ENCODE results near the gene NLRP3.
"Not testable (repeated sequence)": the region's sequence is repeated elsewhere in the genome, so short reads cannot be mapped to it uniquely, and the experiment has no call there.

NLRP3 gene

DNA sequence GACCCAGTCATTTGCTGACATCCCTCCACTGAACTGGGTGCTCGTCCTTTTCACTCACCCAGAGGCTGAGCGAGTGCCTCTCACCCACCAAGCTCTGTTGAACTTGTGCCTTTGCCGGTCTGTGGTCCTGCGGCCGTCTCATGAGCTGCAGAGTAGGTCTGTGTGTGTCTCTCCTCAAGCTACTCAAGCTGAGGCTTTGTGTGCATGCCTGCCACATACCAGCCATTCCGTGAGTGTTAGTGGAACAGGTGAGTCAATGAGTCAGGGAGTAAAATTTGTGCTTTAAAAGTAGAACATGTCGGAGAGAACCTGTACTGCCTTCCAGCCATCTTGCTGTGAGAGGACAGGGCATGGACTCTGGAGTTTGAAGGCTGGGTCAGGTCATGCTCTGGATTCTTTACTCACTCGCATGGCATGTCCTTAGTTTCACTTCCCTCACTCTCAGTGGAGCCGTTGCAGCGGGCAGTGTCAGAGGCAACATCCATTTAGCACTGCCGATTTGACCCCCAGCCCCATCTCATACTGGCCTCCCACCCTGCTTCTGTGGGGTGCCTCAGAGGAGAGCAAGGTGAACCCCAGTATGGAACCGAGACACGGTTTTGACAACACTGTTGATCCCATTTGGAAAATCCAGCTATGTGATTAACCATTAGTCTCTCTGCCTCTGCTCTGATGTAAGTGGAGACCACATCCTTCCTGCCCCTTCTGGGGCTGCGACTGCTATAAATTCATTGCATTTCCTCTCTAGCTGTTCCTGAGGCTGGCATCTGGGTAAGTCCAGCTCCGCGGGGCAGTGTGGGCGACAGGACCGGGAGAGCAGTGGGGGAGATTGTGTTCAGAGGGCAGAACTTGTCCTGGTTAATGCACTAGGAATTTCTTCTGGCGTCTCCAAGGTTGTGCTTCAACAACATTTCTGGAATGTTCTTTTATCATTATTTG, at the start of gene NLRP3:
Gene NLRP3 (plus strand): TSS at position 751 of the 939 bp plus-strand sequence. CDS start 2,628 bp downstream, outside the sequence.
- peak; percentile 74 for DNase-seq

DNA sequence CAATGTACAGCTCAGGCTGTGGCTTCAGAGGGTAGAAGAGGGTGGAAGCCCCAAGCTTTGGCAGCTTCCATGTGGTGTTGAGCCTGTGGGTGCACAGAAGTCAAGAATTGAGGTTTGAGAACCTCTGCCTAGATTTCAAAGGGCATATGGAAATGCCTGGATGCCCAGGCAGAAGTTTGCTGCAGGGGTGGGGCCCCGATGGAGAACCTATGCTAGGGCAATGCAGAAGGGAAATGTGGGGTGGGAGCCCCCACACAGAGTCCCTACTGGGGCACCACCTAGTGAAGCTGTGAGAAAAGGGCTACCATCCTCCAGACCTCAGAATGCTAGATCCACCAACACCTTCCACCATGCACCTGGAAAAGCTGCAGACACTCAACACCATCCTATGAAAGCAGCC, 49.6 kb upstream of the NLRP3 start:
- not testable (repeated sequence) for DNase-seq

DNA sequence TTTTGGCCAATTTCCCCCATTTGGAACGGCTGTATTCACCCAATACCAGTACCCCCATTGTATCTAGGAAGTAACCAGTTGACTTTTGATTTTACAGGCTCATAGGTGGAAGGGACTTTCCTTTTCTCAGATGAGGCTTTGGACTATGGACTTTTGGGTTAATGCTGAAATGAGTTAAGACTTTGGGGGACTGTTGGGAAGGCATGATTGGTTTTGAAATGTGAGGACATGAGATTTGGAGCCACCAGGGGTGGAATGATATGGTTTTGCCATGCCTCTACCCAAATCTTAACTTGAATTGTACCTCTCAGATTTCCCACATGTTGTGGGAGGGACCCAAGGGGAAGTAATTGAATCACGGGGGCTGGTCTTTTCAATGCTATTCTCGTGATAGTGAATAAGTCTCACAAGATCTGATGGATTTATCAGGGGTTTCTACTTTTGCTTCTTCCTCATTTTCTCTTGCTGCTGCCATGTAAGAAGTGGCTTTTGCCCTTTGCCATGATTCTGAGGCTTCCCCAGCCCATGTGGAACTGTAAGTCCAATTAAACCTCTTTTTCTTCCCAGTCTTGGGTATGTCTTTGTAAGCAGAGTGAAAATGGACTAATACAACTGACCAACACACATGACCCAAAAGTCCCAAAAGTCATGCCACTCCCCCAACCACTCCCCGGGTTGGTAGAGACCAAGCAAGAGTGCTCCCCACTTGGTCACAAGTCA, 48.9 kb upstream of the NLRP3 start:
- DNase-seq, result no peak

DNA sequence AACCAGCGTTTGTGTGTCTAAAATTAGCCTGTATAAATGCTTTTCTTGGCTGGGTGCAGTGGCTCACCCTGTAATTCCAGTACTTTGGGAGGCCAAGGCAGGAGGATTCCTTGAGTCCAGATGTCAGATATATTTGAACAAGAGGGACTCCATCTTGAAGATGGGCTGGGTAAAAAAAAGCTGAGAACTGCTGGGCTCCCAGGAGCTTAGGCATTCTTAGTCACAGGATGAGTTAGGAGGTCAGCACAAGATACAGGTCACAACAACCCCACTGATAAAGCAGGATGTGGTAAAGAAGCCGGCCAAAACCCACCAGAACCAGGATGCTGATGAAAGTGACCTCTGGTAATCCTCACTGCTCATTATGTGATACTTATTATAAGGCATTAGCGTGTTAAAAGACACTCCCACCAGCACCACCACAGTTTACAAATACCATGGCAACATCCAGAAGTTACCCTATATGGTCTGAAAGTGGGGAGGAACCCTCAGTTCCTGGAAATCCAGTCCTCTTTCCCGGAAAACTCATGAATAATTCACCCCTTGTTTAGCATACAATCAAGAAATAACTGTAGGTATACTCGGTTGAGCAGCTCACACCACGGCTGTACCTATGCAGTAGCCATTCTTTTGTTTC, 48.1 kb upstream of the NLRP3 start:
- no peak for DNase-seq

DNA sequence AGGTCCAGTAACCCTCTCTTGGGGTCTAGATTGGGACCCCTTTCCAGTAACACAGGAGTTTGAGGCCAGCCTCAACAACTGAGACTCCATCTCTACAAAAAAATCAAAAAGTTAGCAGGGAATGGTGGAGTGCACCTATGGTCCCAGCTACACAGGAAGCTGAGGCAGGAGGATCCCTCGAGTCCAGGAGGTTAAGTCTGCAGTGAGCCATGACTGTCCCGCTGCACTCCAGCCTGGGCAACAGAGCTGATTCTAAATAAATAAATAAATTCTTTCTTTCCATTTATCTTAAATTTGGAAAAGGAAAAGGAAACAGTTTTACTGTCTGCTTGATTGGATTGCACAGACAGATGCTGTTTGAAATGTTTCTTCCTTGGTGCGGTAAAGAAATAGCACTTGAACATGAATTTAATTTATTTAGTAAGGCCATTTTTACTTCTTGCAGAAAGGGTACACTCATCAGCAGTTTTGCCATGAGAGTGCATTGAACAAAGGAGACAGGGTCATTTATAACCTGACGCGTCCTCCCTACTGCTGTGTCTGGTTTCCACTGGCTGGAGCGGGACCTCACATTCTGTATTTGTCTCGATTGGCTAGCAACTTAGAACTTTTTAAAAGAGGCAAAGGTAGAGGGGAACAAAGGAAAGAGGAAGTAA, 47.4 kb upstream of the NLRP3 start:
- no peak for DNase-seq

DNA sequence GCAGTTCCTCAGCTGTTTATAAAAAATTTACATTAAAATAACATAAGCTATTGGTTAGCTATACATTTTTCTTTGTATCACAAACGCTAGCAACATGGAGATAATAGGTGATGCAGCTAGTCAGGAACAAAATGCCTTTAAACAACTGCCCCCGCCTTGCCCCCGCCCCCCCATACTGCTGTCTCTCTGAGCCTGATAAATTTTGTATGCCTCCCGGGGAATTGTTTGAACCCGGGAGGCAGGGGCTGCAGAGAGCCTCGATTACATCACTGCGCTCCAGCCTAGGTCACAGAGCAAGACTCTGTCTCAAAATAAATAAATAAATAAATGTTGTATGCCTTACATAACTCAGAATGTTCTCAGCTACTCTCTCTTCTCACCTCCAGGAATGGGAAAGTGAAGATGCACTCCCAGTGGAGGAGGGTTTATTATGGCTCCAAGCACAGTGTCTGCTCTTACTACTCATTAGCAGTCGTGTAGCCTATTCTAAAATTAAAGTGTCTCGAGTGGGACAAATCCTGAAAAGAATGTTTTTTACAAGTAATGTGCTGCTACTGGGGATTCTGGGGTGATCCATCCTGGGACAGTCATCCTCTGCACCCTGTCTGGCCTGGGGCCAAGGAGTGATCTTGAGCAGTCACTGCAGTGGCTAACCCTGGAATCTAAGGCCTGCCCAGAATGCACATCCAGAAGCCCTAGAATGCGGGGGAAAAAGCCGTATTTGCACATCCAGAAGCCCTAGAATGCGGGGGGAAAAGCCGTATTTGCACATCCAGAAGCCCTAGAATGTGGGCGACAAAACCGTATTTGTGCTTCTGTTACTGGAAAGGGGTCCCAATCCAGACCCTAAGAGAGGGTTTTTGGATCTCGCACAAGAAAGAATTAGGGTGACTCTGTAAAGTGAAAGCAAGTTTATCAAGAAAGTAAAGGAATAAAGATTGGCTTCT, 44.9 kb upstream of the NLRP3 start:
- DNase-seq, result no peak

DNA sequence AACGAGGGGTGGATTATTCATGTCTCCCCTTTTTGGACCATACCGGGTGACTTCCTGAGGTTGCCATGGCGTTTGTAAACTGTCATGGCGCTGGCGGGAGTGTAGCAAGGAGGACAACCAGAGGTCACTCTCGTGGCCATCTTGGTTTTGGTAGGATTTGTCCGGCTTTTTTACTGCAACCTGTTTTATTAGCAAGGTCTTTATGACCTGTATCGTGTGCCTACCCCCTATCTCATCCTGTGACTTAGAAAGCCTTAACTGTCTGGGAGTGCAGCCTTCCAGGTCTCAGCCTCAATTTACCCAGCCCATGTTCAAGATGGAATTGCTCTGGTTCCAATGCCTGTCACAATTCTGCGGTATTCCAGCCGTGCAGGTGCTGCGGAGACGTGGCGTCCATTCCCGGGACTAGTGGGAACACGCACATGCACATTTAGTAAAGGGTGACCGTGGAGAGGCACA, 44.1 kb upstream of the NLRP3 start:
- no peak for DNase-seq

DNA sequence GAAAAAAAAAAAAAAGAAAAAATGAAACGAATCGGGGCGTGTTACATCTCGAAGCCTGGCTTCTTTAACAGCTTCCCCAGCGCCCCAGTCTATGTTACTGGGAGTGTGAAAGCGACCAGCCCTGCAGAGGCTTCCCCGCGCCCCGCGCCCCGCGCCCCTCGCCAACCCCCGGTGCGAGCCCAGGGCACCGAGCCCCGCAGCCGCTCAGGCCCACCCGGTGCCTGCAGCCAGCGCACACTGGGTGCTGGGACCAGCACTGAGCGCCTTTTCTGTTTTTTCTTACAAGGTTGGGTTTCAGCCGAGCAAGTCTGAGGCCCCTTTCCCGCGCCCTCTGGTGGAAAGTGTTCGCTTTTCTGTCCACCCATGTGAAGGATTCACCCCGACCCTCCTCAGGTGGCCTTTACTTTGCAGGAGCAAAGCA, 42.2 kb upstream of the NLRP3 start:
- DNase-seq, result no peak

DNA sequence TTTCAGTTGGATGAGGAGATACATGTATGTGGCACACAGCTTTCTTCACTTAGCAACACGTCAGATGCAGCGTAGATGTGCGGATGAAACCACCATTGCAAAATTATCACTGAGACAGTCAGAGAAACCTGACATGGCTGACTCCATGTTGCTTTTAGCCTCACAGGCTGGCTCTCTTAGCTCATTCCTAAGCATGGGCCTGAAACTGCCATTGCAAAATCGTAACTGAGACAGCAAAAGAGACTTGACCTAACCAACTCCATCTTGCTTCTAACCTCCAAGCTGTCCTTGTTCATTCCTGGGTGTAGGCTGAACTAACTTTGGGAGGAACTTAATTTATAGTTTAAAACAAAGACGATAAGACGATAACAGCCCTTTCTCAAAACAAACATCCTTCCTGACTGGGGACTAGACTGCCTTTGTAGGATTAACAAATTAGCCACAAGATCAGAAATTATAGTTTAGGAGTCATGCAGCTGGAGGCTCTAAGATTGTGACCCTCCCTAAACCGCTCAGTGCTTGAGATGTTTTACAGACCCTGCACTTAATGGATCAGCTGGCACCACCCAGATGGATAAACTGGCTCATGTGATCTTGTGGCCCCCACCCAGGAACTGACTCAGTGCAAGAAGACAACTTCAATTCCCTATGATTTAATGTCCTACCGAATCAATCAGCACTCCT, 41.2 kb upstream of the NLRP3 start:
- not testable (repeated sequence) for DNase-seq

DNA sequence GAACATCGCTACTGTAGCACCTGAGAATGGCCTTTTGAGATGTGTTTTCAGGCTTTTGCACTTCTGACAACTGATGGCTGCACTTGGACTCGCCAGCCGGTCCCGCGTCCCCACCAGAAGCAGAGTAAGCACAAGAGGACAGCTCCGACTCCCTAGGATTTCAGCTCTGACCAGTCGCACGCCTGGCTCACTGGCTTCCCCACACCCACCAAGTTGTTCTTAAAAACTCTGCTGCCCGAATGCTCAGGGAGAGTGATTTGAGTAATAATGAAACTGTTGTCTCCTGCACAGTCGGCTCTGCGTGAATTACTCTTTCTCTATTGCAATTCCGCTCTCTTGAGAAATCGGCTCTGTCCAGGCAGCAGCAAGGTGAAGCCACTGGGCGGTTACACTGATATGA, 40.2 kb upstream of the NLRP3 start:
- no peak for DNase-seq

DNA sequence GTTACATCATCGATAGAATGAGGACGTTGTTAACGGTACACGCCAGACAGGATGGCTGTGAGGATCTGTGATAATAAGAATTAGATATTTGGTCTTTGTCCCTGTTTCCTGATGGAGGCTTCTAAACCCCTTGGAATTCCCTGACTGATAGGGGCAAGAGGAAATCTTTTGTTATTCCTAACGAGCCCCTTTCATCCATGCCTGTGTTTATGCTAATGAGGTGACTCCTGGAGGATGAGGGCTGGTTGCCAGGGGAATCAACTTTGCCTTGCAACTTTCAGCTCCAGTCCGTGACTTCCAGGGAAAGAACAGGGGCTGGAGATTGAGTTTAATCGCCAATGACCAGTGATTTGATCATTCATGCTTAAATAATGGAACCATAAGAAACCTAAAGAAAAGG, 39.3 kb upstream of the NLRP3 start:
- no peak for DNase-seq

DNA sequence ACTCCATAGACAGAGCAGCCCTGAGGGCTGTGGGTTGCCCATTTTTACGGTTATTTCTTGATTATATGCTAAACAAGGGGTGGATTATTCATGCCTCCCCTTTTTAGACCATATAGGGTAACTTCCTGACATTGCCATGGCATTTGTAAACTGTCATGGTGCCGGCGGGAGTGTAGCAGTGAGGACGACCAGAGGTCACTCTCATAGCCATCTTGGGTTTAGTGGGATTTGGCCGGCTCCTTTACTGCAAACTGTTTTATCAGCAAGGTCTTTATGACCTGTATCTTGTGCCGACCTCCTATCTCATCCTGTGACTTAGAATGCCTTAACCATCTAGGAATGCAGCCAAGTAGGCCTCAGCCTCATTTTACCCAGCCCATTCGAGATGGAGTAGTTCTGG, 38.3 kb upstream of the NLRP3 start:
- not testable (repeated sequence) for DNase-seq

DNA sequence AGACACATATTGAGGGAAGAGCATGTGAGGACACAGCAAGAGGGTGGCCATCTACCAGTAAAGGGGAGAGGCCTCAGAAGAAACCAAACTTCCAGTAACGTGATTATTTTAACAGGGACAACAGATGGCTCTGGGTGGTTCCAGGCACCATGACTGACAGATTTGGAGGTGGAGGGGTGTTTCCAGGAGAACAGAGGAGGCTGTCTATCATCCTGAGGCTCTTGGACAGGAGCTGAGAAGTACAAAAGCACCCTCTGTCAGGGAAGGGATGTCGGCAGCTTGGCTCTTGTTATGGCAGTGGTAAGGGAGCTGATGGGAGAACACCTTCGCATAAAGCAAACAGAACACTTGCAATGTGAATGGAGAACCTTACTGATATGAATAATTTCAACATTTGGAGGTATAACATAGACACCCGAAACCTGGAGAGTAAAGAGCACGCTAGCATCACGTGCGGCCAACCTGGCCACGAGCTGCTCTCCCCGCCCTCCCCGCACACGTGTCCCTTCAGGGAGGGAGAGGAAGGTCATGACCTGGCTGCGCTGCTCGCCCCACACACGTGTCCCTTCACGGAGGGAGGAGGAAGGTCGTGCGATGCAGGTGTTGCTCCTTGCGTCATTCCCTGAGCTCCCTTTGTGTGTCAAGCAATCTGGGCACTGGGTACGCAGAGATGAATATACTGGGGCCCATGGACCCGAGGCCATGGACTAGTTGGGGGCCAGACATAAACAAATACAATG, 37.5 kb upstream of the NLRP3 start:
- no peak for DNase-seq

DNA sequence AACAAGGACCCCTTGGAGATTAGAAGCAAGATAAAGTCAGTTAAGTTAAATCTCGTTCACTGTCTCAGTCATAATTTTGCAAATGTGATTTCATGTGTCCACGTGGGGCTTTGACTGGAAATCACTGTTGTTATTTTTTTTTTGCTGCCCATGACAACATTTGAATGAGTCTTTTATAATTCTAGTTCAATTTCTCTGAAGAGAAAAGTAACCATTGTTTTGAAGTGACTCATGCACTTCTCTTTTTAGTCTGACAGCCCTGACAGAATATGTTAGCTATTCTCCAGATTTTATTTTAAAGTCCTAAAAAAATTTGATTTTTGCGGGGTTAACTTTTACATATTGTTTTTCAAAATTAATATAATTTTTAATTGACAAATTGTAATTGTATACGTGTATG, 30.7 kb upstream of the NLRP3 start:
- no peak for DNase-seq

DNA sequence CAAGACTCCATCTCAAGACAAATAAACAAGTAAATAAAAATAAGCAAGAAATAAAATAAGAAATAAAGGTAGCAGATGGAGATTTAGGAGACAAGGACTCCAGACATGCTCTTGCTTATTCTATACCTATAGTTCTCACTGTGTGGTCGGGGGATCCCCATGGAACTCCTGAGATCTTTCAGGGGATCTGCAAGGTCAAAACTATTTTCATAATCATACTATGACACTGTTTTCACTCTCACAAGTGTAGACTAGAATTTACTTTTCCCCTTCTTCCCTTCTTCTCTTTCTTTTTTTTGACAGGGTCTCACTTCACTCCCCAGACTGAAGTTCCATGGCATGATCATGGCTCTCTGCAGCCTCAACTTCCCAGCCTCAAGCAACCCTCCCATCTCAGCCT, 29.8 kb upstream of the NLRP3 start:
- no peak for DNase-seq

DNA sequence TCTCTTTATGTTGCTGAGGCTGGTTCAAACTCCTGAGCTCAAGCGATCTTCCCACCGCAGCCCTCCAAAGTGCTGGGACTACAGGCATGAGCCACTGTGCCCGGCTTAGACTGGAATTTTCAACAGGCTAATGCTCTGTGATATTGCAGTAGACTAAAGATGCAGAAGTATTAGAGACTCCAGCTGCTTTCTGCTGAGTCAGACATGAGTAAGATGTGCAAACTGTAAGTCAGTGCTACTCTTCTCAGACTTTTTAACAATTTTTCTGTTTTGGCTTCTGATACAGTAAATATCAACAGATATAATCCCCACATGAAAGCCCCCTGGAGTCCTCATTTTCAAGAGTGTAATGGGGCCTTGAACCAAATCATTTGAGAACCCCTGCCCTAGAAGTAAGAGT, 29.3 kb upstream of the NLRP3 start:
- no peak for DNase-seq

DNA sequence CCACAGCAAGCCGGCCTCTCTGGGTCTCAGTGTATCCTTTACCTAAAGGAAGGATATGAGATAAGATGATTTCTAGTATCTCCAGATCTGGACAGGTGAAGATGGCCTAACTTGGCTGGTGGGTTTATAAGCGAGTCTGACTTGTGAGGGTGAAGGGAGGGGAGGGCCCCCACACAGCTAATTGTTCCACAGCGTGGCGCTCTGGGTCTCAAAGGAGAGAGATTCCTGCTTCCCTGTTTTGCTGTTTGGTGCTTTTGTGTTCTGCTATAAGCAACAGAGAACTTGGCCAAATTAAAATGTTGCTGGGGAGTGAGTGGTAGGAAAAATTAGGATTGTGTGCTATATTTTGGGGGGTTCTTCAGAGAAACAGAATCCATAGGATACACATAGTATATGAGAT, 28.9 kb upstream of the NLRP3 start:
- no peak for DNase-seq

DNA sequence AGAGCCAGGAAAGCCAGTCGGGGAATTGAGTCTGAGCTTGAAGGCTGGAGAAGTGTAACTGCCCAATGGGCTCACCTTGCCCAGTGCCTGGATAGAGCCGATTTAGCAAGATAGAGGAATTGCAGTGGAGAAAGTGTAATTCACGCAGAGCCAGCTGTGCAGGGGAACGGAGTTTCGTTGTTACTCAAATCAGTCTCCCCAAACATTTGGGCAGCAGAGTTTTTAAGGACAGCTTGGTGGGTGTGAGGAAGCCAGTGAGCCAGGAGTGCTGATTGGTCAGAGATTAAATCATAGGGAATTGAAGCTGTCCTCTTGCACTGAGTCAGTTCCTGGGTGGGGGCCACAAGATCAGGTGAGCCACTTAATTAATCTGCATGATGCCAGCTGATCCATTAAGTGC, 28.4 kb upstream of the NLRP3 start:
- no peak for DNase-seq

DNA sequence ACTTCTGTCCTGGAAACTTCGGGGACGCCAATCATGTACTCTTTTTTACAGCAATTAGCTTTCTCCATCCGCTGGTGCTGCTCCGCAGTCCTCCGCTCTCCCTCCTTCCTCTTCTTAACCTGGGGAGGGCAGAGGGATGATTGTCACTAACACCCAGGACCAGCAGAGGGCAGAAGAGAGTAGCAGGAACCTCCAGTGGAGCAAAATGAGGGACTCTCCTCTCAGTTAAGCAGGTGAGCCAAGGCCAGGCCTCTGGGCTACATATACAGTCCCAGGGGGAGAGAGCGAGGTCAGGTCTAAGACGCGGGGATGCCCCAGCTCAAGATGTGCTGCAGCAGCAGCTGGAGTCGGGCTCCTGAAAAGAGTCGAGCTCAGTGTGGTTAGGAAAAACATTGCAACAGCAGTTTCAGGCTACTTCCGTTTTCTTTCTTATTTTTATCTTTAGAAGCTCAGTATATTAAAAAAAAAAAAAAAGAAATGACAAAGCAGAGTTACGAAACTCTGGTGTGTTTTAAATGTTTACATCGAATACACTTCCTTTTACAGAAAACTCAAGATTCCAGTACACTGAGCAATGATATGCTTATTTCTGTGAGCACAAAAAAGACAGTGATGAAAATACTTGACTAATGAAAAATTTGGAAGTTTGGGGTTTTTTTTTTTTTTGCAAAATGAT, 25.7 kb upstream of the NLRP3 start:
- peak; percentile 99 for DNase-seq

DNA sequence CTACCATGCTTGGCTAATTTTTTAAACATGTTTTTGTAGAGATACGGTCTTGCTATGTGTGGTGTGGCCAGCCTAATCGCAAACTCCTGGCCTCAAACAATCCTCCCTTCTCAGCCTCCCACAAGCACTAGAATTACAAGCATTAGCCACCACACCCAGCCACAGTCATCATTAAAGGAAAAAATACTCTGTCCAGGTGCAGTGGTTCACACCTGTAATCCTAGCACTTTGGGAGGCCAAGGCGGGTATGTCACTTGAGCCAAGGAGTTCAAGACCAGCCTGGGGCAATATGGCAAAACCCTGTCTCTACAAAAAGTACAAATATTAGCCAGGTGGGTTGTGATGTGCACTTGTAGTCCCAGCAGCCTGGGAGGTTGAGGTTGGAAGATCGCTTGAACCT, 25.0 kb upstream of the NLRP3 start:
- no peak for DNase-seq

Data from SIG-M5 (cell line).